ENCODE measurements around the gene ZSCAN26.

ZSCAN26 gene

DNA sequence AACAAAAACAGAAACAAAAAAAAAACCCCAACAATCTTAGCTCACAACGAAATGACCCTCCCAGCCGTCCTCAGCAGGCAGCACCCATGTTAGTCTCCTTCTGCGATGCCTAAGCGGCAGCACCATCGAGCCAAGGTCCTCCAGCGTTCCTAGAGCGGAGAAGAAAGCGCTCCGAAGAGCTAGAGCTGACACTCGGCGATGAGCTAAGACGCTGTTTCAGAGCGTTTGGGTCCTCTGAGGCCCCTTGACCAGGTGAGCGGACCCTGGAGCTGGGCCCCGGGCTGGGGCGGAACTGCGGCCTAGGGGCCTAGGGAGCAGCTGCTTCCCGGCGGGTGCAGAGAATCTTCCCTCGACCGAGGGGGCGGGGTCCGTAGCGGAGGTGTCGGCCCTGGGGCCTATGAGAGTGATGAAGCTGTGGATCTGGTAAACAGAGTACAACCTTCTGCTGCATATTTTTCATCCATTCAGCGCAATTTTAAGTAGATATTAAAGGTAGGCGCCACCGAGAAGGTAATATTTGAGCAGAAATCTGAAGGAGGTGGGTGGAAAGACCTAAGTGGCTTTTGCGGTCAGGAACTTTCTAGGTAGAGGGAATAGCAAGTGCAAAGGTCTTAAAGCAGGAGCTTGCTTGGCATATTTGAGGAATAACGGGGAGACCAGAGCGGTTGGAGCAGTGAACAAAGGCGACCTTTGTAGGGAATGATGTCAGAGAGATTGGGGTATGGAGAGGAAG is at the start of gene ZSCAN26:
TSS of gene ZSCAN26 (plus strand) at position 182 of the 733 bp plus-strand sequence. CDS start 4,777 bp downstream, outside the sequence.
- DNase-seq (ENCODE audit: low read depth), result peak; percentile 51

DNA sequence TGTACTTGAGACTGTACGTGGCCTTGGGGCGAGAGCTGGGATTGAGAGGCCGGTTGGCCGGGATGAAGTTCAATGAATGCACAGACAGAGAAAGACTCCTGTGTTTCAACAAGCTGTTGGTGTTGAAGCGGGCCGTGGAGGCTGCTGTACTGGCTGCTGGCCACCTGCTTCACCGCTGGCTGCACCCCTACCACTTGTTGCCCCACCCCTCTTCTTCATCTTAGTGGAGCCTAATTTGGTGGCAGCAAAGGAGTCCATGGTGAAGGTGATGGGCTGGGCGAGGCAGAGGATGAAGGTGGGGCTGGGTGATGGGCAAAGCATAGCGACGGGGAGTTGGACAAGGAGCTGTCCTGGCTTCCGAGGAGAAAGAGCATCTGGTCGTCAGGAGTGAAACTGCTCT is 49.1 kb upstream of the ZSCAN26 start:
- no peak for DNase-seq (ENCODE audit: low read depth)

DNA sequence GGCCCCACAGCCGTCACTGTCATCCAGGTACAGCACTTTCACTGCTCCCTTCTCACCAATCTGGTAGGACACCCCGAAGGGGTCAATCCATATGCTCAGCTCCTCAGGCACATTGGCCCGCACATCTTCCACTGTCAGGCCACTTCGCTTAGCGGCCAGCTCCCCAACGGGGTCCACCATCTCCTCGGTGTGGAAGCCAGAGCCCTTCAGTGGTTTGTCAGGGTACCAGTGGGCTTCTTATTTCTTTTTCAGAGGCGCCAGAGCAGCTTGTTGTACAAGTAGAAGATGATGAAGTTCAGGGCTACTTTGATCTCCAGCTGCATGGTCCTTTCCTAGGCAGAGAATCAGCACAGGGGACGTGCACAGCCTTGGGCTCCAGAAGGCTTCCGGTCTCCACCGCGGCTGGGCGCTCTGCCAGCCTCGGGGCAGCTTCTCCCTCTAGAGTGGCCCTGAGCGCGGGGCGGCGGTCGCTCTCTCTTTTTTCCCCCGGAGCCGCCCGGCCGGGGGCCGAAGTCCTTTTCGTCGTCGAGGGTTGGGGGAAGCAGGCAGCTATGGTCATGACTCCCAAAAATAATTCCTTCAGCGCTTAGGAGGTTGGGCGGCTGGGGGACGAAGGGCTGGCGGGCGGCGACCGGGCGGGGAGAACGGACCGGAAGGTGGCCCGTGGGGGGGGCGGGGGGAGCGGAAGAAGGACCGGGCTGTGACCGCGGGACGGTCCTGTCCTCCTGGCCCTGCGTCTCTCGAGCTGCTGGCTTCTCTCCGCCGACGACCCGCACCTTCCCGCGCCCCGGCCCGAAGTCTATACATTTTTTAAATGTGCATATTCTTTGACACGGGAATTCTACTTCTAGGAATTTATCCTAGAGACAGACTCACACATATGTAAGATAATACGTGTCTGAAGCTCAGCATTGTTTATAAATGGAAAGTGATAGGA is 48.4 kb upstream of the ZSCAN26 start:
- no peak for DNase-seq (ENCODE audit: low read depth)

DNA sequence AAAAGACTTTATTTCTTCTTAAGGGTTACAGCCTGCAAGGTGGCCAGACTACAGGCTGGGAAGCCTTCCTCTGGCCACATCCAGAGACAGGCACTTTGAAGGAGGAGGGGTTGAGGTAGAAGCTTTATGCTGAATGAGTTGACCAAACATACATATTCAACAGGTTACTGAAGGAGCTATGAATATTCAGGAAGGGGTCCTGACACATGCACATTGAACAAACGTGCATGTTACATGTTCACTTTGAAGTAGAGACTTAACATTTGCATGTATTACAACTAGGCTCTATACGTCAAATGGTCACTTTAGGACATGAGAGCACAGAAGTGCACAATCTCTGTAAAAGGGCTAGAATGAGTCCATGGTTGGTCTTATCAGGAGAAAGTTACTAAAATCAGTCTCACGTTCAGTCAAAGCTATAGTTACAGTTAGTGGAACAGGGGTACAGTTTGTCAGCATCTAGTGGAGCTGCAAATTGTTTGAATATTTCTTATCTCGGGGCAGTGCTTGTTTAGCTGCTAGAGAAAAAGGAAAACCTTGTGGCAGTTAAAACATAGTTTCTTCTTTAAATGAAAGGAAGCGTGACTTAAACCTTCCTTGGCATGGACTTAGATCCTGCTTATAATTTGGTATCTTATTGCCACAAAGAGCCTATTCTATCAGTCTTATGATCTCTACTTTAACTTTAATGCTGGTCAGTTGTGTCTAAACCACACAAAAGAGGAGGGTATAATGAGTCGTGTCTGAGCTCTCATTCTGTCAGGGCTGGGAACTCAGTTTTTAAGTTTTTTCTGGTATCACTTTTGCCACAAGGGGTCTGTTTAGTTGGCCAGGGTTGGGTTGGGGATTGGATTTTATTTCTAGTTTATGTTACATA is 46.4 kb upstream of the ZSCAN26 start:
- no peak for DNase-seq (ENCODE audit: low read depth)

DNA sequence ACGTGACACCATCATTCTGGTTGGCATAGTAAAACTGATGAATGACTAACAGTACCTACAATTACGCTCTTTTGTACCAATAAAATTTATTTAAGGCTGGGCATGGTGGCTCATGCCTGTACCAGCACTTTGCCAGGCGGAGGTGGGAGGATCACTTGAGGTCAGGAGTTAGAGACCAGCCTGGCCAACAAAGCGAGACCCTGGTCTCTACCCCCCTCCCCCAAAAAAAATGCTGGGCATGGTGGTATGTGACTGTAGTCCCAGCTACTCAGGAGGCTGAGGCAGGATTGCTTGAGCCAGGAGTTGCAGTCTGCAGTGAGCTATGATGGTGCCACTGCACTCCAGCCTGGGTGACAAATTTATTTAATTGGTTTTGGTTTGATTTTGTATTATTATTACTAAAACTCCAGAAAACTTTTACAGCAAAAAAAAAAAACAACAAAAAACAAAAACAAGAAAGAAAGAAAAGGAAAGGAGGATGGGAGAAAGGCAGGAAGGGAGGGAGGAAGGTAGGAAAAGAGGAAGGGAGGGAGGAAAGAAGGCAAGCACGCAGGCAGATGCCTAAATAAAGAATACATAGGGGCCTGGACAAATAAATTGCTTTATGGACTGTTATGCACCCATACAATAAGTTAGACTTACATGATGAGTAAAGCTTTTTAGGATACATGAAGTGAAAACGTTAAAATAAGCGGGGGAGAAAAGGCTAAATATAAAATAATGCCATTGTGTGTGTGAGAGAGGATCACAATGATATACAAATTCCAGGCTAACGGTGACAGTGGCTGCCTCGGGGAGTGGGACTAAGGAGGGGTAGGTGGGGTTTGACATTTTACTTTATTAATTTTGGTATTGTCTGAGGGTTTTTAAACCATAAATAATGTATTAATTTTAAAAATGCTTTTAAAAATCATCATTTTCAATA is 42.5 kb upstream of the ZSCAN26 start:
- DNase-seq (ENCODE audit: low read depth), result no peak

DNA sequence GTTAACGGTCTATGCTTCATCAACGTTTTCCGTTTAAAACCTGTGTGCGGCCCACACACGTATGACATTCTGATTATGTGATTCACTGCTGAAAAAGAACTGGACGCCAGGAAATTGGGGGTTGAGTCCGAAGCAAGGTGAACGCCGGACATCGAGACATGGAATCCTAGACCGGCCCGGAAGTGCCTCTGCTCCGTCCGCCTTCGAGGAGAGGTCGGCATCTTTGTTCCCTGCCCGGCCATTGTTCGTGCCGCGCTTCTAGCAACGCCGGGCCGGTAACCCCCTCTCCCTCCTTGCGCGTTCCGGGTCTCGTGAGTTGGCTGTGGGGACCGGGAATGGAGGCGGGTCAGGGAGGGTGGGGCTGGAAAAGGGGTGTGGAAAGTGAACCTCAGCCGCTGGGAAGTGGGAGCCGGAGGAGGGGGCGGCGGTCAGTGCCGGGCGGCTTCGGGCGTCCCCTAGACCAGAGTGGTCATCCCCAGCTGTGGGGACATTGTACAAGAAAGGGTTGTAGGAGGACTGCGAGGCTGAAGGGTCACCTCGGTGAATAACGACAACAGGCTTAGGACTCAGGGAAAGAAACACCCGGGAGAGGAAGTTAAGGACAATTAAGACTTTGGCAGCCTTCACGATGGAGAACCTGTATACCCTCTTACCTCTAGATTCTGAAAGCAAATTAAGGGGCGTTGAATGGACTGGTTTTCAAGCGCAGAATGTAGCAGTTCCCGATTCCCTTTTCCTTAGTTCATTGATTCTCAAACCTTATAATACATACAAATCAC is 41.7 kb upstream of the ZSCAN26 start, which contains the start of gene ZSCAN9:
TSS of gene ZSCAN9 (plus strand) at position 220 of the 779 bp plus-strand sequence. CDS start 1,810 bp downstream, outside the sequence.
- DNase-seq (ENCODE audit: low read depth), result no peak

DNA sequence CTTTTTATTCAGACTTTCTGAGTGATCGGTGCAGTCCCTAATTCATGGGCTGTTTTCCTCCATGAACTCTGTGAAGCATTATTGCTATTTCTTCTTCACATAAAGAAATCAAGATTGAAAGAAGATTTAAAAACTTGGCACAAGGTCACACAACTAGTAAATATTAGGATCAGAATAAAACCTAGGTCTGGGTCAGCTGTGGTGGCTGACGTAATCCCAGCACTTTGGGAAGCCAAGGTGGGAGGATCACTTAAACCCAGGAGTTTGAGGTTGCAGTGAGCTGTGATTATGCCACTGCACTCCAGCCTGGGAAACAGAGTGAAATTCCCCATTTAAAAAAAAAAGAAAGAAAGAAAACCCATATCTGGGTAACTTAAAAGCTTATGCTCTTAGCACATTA is 40.5 kb upstream of the ZSCAN26 start:
- DNase-seq (ENCODE audit: low read depth), result no peak

DNA sequence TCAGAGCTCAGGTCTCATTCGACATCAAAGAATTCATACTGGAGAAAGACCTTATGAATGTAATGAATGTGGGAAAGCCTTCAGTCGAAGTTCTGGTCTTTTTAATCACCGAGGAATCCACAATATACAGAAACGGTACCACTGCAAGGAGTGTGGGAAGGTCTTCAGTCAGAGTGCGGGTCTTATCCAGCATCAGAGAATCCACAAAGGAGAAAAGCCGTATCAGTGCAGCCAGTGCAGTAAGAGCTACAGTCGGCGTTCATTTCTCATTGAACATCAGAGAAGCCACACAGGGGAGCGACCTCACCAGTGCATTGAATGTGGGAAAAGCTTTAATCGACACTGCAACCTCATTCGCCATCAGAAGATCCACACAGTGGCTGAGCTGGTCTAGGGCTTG is 34.2 kb upstream of the ZSCAN26 start:
- no peak for DNase-seq (ENCODE audit: low read depth)

DNA sequence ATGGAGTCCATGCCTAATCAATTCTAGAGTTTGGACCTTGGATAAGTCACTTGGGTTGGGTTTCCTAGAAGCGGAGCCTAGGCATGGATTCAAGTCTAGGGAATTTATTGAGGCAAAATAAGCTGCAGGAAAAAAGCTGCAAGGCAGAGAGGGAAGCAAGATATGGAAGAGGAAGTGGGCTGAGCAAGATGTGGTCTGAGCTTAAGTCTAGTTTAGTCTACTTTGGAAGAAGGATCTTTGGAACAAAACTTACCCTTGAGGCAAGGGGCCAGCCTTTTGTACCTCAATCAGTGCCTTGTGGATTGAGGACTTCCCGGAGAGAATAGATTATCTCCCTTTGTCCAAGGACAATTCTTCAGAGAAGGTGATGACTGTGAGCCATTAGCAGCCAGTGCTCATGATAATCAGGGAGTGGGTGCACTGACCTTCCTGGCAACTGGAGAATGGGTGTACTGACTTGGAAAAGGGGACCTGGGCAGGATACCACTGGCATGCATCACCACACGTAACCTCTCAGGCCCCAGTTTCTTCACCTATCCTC is 31.0 kb upstream of the ZSCAN26 start:
- no peak for DNase-seq (ENCODE audit: low read depth)

DNA sequence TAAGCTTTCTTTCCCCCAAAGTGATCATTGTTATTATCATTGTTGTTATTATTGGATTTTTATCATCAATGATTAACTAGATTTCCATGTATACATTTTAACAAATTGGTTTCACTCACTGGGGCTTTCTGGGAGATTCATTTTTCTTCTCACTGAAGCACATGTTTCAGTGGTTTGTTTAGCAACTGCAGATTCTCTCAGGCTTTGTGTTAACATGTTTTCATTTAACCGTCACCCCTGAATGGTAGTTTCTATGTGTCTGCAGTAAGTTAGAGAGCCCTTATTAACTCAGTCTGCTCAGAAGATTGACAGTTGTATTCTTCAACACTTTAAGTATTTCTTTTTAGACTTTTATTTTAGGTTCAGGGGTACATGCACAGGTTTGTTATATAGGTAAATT is 27.3 kb upstream of the ZSCAN26 start:
- no peak for DNase-seq (ENCODE audit: low read depth)

DNA sequence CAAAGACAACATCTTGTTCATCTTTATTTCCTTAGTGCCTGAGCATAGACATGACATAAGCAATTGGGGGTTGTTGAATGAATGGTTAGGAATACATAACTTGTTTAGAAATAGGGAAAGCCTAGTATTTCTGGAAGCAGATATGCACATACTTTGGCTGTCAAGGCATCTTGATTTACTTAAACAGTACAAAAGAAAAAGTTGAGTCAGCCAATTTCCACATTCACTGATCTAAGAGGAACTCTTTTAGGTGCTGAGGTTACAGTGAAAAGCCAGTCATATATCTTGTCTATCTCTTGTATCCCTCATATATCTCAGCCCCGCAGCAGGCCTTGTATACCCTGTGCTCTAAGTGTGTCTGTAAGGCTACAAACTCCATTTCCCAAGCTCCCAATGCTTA is 26.5 kb upstream of the ZSCAN26 start:
- no peak for DNase-seq (ENCODE audit: low read depth)

DNA sequence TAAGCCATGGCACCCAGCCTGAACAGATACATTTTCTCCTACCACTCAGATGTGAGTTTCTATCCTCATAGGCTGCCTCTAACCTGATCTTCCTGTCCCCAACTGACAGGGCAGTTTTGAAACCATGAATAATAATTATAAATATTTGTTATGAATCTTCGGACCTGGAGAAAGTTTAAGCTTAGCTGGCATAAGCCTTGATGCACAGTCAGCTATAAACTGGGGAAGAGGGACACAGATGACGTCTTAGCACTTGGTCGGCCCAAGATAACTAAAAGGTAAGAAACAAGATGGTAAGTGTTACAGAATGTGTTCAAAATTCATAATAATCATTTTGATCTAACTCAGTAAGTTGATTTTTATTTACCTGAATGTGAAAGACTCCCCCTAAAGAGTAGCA is 23.0 kb upstream of the ZSCAN26 start:
- DNase-seq (ENCODE audit: low read depth), result no peak

DNA sequence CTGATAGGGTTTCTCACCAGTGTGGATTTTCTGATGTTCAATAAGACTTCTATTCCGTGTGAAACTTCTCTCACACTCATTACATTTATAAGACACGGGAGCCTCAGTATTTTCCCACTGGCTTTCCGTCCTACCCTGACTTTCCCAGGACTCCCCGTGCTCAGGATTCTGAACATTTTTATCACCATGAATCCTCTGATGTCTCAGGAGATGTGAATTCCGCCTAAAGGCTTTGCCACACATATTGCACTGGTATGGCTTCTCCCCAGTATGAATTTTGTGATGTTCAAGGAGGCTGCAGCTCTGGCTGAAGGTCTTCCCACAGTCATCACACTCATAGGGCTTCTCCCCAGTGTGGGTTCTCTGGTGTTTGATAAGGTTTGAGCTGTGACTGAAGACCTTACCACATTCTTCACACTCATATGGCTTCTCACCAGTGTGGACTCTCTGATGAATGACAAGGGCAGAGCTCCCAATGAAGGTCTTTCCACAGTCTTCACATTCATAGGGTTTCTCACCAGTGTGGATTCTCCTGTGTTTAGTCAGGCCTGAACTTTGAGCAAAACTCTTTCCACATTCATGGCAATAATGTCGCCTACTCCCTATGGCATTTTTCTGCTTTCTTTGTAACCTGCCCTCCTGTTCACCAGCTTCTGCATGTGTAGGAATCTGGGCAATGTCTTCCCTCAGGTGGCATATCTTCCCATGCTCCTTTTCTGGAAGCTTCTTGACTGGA is 21.6 kb upstream of the ZSCAN26 start:
- no peak for DNase-seq (ENCODE audit: low read depth)

DNA sequence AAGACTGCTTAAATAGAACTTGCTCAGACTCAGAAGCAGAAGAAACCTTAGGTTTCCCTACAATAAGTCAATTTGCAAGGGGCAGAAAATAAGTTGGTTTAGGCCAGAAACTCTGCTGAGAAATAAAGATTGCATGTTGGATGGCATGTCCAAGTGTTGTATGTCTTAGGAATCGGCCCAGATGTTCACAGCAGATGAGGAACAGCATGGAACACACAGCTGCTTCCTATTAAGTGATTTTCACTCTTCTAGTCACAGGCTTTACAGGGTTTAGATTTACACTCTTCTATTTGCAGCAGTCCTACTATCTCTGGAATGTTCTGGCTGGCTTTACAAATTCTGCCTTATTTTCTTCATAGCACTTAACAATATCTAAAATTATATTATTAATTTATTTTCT is 18.0 kb upstream of the ZSCAN26 start:
- DNase-seq (ENCODE audit: low read depth), result no peak

DNA sequence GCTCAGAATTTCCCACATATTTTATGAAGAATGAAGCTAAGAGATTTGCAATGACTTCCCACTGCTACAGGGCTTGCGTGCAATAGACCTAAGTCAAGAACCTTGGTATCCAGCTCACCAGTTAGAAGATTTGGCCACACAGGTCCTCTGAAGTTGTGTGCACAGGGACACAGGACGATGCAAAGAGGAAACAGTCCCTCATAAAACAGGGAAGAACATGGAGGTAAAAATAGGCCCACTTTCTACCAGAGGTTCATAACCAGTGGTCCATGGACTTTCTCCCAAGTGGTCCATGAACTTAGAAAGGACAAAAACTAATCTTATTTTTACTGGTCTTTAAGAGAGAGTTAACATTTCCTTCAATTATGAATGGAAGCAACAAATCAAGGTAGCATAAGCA is 16.2 kb upstream of the ZSCAN26 start:
- no peak for DNase-seq (ENCODE audit: low read depth)

DNA sequence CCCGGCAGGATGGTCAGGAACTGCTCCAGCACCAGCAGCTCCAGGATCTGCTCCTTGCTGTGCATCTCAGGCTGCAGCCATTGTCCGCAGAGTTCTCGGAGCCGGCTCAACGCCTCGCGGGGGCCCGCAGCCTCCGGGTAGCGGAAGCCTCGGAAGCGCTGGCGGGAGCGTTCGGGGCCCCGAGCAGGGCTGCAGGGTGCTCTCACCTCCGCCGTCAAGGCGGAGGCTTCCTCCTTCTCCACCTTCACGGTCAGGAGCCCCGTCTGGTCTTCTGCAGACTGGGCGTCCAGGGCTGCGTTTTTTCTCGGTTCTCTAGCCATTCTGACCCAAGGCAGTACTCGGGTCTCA is 15.3 kb upstream of the ZSCAN26 start:
- DNase-seq (ENCODE audit: low read depth), result no peak

DNA sequence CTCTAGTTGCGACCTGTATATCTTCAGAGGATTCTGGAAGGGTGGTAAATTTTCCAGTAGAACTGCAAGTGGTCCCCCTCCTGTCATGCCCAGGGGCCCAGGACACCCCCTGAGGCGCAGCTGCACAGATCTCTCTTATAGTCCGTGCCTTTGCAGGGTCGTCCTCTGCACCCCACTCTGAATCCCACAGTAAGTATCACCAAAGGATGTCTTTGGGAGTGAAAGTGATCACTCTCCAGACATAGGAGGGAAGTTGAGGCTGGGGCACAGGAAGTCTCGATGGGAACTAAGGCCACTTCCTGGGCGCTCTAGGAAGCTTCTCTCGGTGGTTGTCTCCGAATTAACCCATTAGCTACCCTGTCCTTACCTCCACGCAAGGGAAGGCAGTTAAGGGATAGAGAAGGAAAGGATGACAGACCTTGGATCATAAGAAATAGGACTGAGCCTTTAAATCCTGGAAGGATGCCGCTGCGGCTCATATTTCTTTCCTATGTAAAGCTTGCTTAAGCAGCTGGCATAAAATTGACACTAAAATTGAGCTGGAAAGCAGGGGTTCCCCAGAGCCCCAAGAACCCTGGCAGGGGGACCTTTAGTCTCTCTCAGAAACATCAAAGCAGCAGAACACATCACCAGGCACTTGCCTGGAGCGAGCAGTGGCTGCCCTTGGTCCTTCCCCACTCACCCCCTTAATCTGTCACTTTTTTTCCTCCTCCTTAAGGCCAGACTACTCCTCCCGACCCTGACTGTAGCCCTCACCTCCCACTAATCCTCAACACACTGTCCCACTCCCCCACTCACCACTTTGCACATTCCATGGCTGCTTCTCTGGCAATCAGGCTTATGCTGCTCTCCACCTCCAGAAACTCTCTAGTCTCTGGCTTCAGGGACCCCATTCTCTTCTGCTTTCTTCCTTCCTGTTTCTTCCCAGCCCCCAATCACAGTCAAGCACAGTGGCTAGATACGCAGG is 14.7 kb upstream of the ZSCAN26 start, which contains the start of gene ZKSCAN4:
TSS of gene ZKSCAN4 (minus strand) at position 261 of the 967 bp plus-strand sequence. CDS start 289 bp downstream, outside the sequence.
- peak; percentile 55 for DNase-seq (ENCODE audit: low read depth)

DNA sequence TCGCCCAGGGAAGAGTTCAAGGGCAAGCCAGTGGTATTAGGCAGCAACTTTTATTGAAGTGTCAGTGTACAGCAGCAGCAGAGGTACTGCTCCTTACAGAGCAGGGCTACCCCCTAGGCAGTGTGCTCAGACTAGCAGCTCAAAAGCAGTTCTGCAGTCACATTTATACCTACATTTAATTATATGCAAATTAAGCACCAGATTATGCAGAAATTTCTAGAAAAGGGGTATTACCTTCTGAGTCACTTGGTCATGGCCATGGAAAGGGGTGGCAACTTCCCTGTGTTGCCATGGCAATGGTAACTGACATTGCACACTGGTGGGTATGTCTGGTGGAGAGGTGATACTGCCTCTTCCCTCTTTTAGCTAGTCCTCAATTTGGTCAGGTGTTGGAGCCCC is 12.8 kb upstream of the ZSCAN26 start:
- no peak for DNase-seq (ENCODE audit: low read depth)

Measured in T-helper 22 cell (primary cell).